Measurements from ENCODE around the gene TTL.
"Not testable (repeated sequence)": the region's sequence is repeated elsewhere in the genome, so short reads cannot be mapped to it uniquely, and the experiment has no call there.

The TTL gene

GRCh38 chr2:112529757-112530156, 47.8 kb downstream of the TTL start:
- H3K4me1 ChIP-seq (ENCODE audit: control insufficient read depth, insufficient read depth, low read length): no peaks in the 10 kb centered on the region
- peaks cover 52% of the 10 kb centered on the region for H3K36me3 ChIP-seq (ENCODE audit: insufficient read depth, low read length)
- no peaks in the 10 kb centered on the region for H3K9me3 ChIP-seq (replicated peaks; ENCODE audit: low read length)
- no peak overlapping the region for H3K4me3 ChIP-seq (ENCODE audit: low read length)
- no peaks in the 10 kb centered on the region for H3K27me3 ChIP-seq (ENCODE audit: control insufficient read depth, insufficient read depth, low read length)
- no peak overlapping the region for H3K9ac ChIP-seq (ENCODE audit: low read depth, low read length)
- H3K4me2 ChIP-seq (ENCODE audit: low read length): no peak overlapping the region

DNA sequence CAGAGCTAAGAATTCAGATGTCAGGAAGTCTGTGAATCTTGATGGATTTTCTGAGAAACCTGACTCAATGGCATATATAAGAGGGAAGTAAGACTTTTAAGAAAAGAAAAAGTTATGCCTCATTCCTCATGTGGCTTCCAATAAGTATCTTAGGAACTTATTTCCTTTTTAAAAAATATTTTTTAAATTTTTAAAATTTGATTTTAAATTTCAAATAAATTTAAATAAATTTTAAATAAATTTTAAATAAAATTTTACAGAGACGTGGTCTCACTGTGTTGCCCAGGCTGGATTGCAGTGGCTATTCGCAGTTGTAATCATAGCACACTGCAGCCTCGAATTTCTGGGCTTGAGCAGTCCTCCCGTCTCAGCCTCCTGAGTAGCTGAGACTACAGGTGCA, 48.8 kb downstream of the TTL start:
- Histone ChIP-seq H3K4me3 (ENCODE audit: low read length) (no peak overlapping the region), H3K9ac (ENCODE audit: low read depth, low read length) (no peak overlapping the region), H3K9me3 (replicated peaks; ENCODE audit: low read length) (no peaks in the 10 kb centered on the region), H3K4me2 (ENCODE audit: low read length) (no peak overlapping the region), H3K36me3 (ENCODE audit: insufficient read depth, low read length) (peaks cover 52% of the 10 kb centered on the region), H3K27me3 (ENCODE audit: control insufficient read depth, insufficient read depth, low read length) (no peaks in the 10 kb centered on the region), H3K4me1 (ENCODE audit: control insufficient read depth, insufficient read depth, low read length) (no peaks in the 10 kb centered on the region)

DNA sequence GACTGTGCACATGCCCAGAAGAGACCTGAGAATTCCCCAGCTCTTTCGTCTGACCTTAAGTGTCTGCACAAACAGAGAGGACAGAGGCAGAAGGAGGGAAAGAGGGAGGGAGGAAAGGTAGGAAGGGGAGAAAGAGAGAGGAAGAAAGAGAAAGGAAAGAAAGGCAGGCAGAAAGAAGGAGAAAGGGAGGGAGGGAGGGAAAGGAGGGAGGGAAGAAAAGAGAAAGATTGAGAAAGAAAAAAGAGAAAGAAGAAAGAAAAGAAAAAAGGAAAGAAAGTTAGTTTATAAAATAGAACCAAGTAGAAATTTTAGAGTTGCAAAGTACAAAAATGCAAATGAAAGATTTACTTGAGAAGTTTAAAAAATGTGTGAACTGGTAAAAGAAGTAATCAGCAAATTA, 52.9 kb downstream of the TTL start:
- H3K27me3 ChIP-seq (ENCODE audit: control insufficient read depth, insufficient read depth, low read length): no peaks in the 10 kb centered on the region
- peaks cover 37% of the 10 kb centered on the region for H3K36me3 ChIP-seq (ENCODE audit: insufficient read depth, low read length)
- H3K4me3 ChIP-seq (ENCODE audit: low read length): no peak overlapping the region
- no peaks in the 10 kb centered on the region for H3K9me3 ChIP-seq (replicated peaks; ENCODE audit: low read length)
- no peaks in the 10 kb centered on the region for H3K4me1 ChIP-seq (ENCODE audit: control insufficient read depth, insufficient read depth, low read length)
- H3K4me2 ChIP-seq (ENCODE audit: low read length): no peak overlapping the region
- H3K9ac ChIP-seq (ENCODE audit: low read depth, low read length): no peak overlapping the region

- H3K36me3 ChIP-seq (ENCODE audit: insufficient read depth, low read length): peaks cover 22% of the 10 kb centered on the region
- H3K9me3 ChIP-seq (replicated peaks; ENCODE audit: low read length); H3K27me3 ChIP-seq (ENCODE audit: control insufficient read depth, insufficient read depth, low read length); H3K4me1 ChIP-seq (ENCODE audit: control insufficient read depth, insufficient read depth, low read length); H3K4me3 ChIP-seq (ENCODE audit: low read length); H3K9ac ChIP-seq (ENCODE audit: low read depth, low read length); H3K4me2 ChIP-seq (ENCODE audit: low read length): not testable (repeated sequence)
Measured at GRCh38 chr2:112536665-112537064, 54.7 kb downstream of the TTL start.

DNA sequence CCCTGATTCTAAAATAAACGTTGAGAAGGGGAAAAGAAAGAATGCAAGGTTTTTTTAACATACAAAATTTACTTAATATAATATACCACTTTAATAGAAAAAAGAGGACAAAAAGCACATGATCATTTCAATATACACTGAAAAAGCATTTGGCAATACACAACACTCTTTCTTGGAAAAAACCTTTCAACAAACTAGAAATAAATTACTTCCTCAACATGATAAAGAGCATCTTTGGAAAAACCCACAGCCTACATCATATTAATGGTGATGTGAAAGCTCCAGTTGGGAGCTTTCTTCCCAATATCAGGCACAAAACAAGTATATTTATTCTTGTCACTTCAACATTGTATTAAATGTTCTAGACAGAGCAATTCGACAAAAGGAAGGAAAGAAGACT, 57.4 kb downstream of the TTL start:
- Histone ChIP-seq H3K9ac (ENCODE audit: low read depth, low read length) (no peak overlapping the region), H3K4me1 (ENCODE audit: control insufficient read depth, insufficient read depth, low read length) (peaks cover 14% of the 10 kb centered on the region), H3K9me3 (replicated peaks; ENCODE audit: low read length) (no peaks in the 10 kb centered on the region), H3K4me3 (ENCODE audit: low read length) (no peak overlapping the region), H3K4me2 (ENCODE audit: low read length) (no peak overlapping the region), H3K27me3 (ENCODE audit: control insufficient read depth, insufficient read depth, low read length) (no peaks in the 10 kb centered on the region), H3K36me3 (ENCODE audit: insufficient read depth, low read length) (no peaks in the 10 kb centered on the region)

DNA sequence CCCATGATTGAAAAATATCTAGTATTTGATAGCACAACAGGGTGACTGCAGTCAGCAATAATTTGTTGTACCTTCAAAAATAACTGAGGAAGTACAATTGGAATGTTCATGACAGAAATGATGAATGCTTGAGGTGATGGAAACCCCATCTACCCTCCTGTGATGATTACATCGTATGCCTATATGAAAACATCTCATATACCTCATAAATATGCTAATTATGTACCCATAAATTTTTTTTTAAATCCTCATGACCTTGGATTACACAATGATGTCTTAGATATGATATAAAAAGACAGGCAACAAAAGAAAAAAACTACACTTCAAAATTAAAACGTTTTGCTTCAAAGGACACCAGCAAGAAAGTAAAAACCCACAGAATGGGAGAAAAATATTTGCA, 59.0 kb downstream of the TTL start:
- H3K27me3 ChIP-seq (ENCODE audit: control insufficient read depth, insufficient read depth, low read length): no peaks in the 10 kb centered on the region
- H3K4me1 ChIP-seq (ENCODE audit: control insufficient read depth, insufficient read depth, low read length): peaks cover 14% of the 10 kb centered on the region
- peak overlapping the region; percentile 97 for H3K4me3 ChIP-seq (ENCODE audit: low read length)
- no peak overlapping the region for H3K9ac ChIP-seq (ENCODE audit: low read depth, low read length)
- no peaks in the 10 kb centered on the region for H3K9me3 ChIP-seq (replicated peaks; ENCODE audit: low read length)
- no peaks in the 10 kb centered on the region for H3K36me3 ChIP-seq (ENCODE audit: insufficient read depth, low read length)
- no peak overlapping the region for H3K4me2 ChIP-seq (ENCODE audit: low read length)

- Histone ChIP-seq H3K36me3 (ENCODE audit: insufficient read depth, low read length) (no peaks in the 10 kb centered on the region), H3K4me3 (ENCODE audit: low read length) (peak overlapping the region; percentile 97), H3K9ac (ENCODE audit: low read depth, low read length) (peak overlapping the region; percentile 85), H3K4me2 (ENCODE audit: low read length) (peak overlapping the region; percentile 88), H3K27me3 (ENCODE audit: control insufficient read depth, insufficient read depth, low read length) (no peaks in the 10 kb centered on the region), H3K9me3 (replicated peaks; ENCODE audit: low read length) (no peaks in the 10 kb centered on the region), H3K4me1 (ENCODE audit: control insufficient read depth, insufficient read depth, low read length) (peaks cover 14% of the 10 kb centered on the region)
Measured at GRCh38 chr2:112541315-112542122, 59.6 kb downstream of the TTL start.

- Histone ChIP-seq H3K27me3 (ENCODE audit: control insufficient read depth, insufficient read depth, low read length) (no peaks in the 10 kb centered on the region), H3K36me3 (ENCODE audit: insufficient read depth, low read length) (peaks cover 7% of the 10 kb centered on the region), H3K4me2 (ENCODE audit: low read length) (peak within 1 kb of the TSS; percentile 88), H3K9me3 (replicated peaks; ENCODE audit: low read length) (no peaks in the 10 kb centered on the region), H3K4me1 (ENCODE audit: control insufficient read depth, insufficient read depth, low read length) (peaks cover 14% of the 10 kb centered on the region), H3K4me3 (ENCODE audit: low read length) (peak within 1 kb of the TSS; percentile 97), H3K9ac (ENCODE audit: low read depth, low read length) (peak within 1 kb of the TSS; percentile 85)
Measured at GRCh38 chr2:112542123-112542983, 60.4 kb downstream of the TTL start, which contains the start of gene POLR1B. Gene POLR1B (plus strand): TSS chr2:112542465. CDS start chr2:112542495, 30 bp downstream.

DNA sequence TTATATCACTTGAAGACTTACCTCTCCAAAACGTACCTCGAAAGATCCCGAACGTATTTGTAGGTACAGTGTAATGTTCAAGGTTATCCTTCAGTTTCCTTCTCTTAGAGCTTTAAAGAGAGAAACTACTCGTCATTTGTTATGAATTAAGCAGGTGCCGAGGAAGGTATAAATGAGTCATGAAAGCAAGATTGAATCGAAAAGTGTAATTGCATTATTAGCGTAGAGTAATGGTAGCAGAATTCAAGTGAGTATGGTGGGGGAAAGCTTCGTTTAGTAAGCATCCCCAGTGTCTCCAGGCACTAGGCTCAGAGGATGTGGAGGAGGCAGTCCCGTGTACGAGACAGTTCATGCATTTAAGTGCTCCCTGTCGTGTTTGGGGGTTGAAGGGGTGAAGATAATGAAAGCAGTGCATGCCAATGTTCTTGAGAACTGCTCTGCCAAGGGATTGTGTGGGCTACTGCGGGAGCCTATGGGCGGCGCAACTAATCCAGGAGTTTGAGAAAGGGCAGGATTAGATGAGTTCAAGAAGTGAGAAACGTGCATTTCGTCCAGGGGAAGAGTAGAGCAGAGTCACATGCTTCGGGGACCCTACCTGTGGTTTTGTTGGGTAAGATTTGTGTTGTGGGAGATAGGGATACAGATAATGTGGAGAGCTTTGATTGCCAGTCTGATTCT, 61.2 kb downstream of the TTL start:
- Histone ChIP-seq H3K27me3 (ENCODE audit: control insufficient read depth, insufficient read depth, low read length) (no peaks in the 10 kb centered on the region), H3K9me3 (replicated peaks; ENCODE audit: low read length) (no peaks in the 10 kb centered on the region), H3K36me3 (ENCODE audit: insufficient read depth, low read length) (peaks cover 14% of the 10 kb centered on the region), H3K4me2 (ENCODE audit: low read length) (peak overlapping the region; percentile 88), H3K4me3 (ENCODE audit: low read length) (peak overlapping the region; percentile 97), H3K9ac (ENCODE audit: low read depth, low read length) (peak overlapping the region; percentile 85), H3K4me1 (ENCODE audit: control insufficient read depth, insufficient read depth, low read length) (peaks cover 14% of the 10 kb centered on the region)

GRCh38 chr2:112547333-112547732, 65.4 kb downstream of the TTL start:
- no peaks in the 10 kb centered on the region for H3K9me3 ChIP-seq (replicated peaks; ENCODE audit: low read length)
- H3K9ac ChIP-seq (ENCODE audit: low read depth, low read length): no peak overlapping the region
- H3K4me2 ChIP-seq (ENCODE audit: low read length): no peak overlapping the region
- peaks cover 9% of the 10 kb centered on the region for H3K4me1 ChIP-seq (ENCODE audit: control insufficient read depth, insufficient read depth, low read length)
- H3K27me3 ChIP-seq (ENCODE audit: control insufficient read depth, insufficient read depth, low read length): no peaks in the 10 kb centered on the region
- H3K36me3 ChIP-seq (ENCODE audit: insufficient read depth, low read length): peaks cover 37% of the 10 kb centered on the region
- H3K4me3 ChIP-seq (ENCODE audit: low read length): no peak overlapping the region

- Histone ChIP-seq H3K9ac (ENCODE audit: low read depth, low read length) (no peak overlapping the region), H3K4me3 (ENCODE audit: low read length) (no peak overlapping the region), H3K9me3 (replicated peaks; ENCODE audit: low read length) (no peaks in the 10 kb centered on the region), H3K4me2 (ENCODE audit: low read length) (no peak overlapping the region), H3K4me1 (ENCODE audit: control insufficient read depth, insufficient read depth, low read length) (no peaks in the 10 kb centered on the region), H3K36me3 (ENCODE audit: insufficient read depth, low read length) (peaks cover 52% of the 10 kb centered on the region), H3K27me3 (ENCODE audit: control insufficient read depth, insufficient read depth, low read length) (no peaks in the 10 kb centered on the region)
Measured at GRCh38 chr2:112548980-112549379, 67.0 kb downstream of the TTL start.
